ENCODE measurements around the gene BDNF. TPM values are rescaled to one million over a fixed set of nuclear protein-coding genes. Genes with fewer than 3 reads are reported as not detected.

BDNF gene
- total RNA-seq, 1 experiment from 2014 or later = 4.8 TPM

- Mint-ChIP-seq H3K36me3 (peaks cover 87% of the 10 kb centered on the region), H3K4me3 (no peak overlapping the region; the same call in 1 of the 2 replicates), H3K4me1 (peaks cover 70% of the 10 kb centered on the region), H3K9me3 (no peaks in the 10 kb centered on the region), H3K27me3 (ENCODE audit: low read depth) (peaks cover 1% of the 10 kb centered on the region; the same call in 1 of the 2 replicates), H3K27ac (peak overlapping the region; percentile 11; the same call in 1 of the 2 replicates)
- POLR2A ChIA-PET = no interaction called here
- DNase-seq (ENCODE audit: low spot score) (no peak), ATAC-seq (no peak)
- TF ChIP-seq FOXK1 (CRISPR knock-in tag; IDR thresholded peaks at IDR 0.05) = no peak
- TF ChIP-seq ZBTB21 (CRISPR knock-in tag; IDR thresholded peaks at IDR 0.05; ENCODE audit: borderline replicate concordance) = no peak
- TF ChIP-seq IRF2 (CRISPR knock-in tag; IDR thresholded peaks at IDR 0.05; ENCODE audit: borderline replicate concordance, low read depth) = no peak
- TF ChIP-seq ESRRA (CRISPR knock-in tag; IDR thresholded peaks at IDR 0.05; ENCODE audit: borderline replicate concordance) = no peak
- TF ChIP-seq, protein P1, sequence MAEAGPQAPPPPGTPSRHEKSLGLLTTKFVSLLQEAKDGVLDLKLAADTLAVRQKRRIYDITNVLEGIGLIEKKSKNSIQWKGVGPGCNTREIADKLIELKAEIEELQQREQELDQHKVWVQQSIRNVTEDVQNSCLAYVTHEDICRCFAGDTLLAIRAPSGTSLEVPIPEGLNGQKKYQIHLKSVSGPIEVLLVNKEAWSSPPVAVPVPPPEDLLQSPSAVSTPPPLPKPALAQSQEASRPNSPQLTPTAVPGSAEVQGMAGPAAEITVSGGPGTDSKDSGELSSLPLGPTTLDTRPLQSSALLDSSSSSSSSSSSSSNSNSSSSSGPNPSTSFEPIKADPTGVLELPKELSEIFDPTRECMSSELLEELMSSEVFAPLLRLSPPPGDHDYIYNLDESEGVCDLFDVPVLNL (CRISPR knock-in tag; IDR thresholded peaks at IDR 0.05; ENCODE audit: borderline replicate concordance, low read depth) = no peak
- TF ChIP-seq CREM (CRISPR knock-in tag; IDR thresholded peaks at IDR 0.05) = no peak
- TF ChIP-seq TCF7 (CRISPR knock-in tag; IDR thresholded peaks at IDR 0.05; ENCODE audit: low read depth) = no peak
- TF ChIP-seq, protein P2, sequence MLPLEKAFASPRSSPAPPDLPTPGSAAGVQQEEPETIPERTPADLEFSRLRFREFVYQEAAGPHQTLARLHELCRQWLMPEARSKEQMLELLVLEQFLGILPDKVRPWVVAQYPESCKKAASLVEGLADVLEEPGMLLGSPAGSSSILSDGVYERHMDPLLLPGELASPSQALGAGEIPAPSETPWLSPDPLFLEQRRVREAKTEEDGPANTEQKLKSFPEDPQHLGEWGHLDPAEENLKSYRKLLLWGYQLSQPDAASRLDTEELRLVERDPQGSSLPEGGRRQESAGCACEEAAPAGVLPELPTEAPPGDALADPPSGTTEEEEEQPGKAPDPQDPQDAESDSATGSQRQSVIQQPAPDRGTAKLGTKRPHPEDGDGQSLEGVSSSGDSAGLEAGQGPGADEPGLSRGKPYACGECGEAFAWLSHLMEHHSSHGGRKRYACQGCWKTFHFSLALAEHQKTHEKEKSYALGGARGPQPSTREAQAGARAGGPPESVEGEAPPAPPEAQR (CRISPR knock-in tag; IDR thresholded peaks at IDR 0.05) = no peak
- TF ChIP-seq GRHL2 (CRISPR knock-in tag; IDR thresholded peaks at IDR 0.05; ENCODE audit: insufficient replicate concordance, severe bottlenecking) = no peak
- TF ChIP-seq CREB1 (CRISPR knock-in tag; IDR thresholded peaks at IDR 0.05) = no peak
- no peak for TF ChIP-seq NR3C1 (CRISPR knock-in tag; conservative IDR thresholded peaks at IDR 0.05; ENCODE audit: low read depth)
- TF ChIP-seq, protein P3, sequence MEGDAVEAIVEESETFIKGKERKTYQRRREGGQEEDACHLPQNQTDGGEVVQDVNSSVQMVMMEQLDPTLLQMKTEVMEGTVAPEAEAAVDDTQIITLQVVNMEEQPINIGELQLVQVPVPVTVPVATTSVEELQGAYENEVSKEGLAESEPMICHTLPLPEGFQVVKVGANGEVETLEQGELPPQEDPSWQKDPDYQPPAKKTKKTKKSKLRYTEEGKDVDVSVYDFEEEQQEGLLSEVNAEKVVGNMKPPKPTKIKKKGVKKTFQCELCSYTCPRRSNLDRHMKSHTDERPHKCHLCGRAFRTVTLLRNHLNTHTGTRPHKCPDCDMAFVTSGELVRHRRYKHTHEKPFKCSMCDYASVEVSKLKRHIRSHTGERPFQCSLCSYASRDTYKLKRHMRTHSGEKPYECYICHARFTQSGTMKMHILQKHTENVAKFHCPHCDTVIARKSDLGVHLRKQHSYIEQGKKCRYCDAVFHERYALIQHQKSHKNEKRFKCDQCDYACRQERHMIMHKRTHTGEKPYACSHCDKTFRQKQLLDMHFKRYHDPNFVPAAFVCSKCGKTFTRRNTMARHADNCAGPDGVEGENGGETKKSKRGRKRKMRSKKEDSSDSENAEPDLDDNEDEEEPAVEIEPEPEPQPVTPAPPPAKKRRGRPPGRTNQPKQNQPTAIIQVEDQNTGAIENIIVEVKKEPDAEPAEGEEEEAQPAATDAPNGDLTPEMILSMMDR (IDR thresholded peaks at IDR 0.05) = no peak
- no peak for TF ChIP-seq USF2 (CRISPR knock-in tag; IDR thresholded peaks at IDR 0.05)
- TF ChIP-seq SMAD3 (CRISPR knock-in tag; IDR thresholded peaks at IDR 0.05; ENCODE audit: borderline replicate concordance) = no peak
- TF ChIP-seq TP53 (CRISPR knock-in tag; IDR thresholded peaks at IDR 0.05) = no peak
- TF ChIP-seq ZNF219 (CRISPR knock-in tag; IDR thresholded peaks at IDR 0.05; ENCODE audit: borderline replicate concordance) = no peak
- no peak for TF ChIP-seq NR1H2 (CRISPR knock-in tag; IDR thresholded peaks at IDR 0.05)
- TF ChIP-seq, protein P4, sequence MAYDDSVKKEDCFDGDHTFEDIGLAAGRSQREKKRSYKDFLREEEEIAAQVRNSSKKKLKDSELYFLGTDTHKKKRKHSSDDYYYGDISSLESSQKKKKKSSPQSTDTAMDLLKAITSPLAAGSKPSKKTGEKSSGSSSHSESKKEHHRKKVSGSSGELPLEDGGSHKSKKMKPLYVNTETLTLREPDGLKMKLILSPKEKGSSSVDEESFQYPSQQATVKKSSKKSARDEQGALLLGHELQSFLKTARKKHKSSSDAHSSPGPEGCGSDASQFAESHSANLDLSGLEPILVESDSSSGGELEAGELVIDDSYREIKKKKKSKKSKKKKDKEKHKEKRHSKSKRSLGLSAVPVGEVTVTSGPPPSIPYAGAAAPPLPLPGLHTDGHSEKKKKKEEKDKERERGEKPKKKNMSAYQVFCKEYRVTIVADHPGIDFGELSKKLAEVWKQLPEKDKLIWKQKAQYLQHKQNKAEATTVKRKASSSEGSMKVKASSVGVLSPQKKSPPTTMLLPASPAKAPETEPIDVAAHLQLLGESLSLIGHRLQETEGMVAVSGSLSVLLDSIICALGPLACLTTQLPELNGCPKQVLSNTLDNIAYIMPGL (CRISPR knock-in tag; IDR thresholded peaks at IDR 0.05) = no peak
- TF ChIP-seq, protein P5, sequence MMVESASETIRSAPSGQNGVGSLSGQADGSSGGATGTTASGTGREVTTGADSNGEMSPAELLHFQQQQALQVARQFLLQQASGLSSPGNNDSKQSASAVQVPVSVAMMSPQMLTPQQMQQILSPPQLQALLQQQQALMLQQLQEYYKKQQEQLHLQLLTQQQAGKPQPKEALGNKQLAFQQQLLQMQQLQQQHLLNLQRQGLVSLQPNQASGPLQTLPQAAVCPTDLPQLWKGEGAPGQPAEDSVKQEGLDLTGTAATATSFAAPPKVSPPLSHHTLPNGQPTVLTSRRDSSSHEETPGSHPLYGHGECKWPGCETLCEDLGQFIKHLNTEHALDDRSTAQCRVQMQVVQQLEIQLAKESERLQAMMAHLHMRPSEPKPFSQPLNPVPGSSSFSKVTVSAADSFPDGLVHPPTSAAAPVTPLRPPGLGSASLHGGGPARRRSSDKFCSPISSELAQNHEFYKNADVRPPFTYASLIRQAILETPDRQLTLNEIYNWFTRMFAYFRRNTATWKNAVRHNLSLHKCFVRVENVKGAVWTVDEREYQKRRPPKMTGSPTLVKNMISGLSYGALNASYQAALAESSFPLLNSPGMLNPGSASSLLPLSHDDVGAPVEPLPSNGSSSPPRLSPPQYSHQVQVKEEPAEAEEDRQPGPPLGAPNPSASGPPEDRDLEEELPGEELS (CRISPR knock-in tag; IDR thresholded peaks at IDR 0.05) = no peak
- CTCF ChIA-PET = no interaction called here
These were observed 80.4 kb downstream of the BDNF start for GRCh38 chr11:27619763-27620335.
